H1 (cell line): ENCODE measurements around the gene AOPEP. TPM values are rescaled to one million over a fixed set of nuclear protein-coding genes. Genes with fewer than 3 reads are reported as not detected.

ENCODE experiments used
- CTCF ChIA-PET: fragments of 300-600 bp; sonication (Branson Sonifier 250); formaldehyde crosslinking; loops from one replicate; lab custom pipeline; 2021; ENCODE audit not compliant: partially characterized antibody; lab: Charles Lee
- POLR2A ChIA-PET: fragments of 300-600 bp; sonication (Branson Sonifier 250); formaldehyde crosslinking; loops from one replicate; lab custom pipeline; 2021; ENCODE audit warnings: inconsistent platforms; ENCODE audit not compliant: partially characterized antibody; lab: Charles Lee
- DNase-seq, 2 experiments: peaks; one replicate each; pipeline versions ENCODE4 v3.0.0 to v3.0.0-alpha.2; 2010 to 2022; ENCODE audit warnings: low spot score in 2 of 2, low read depth in 1 of 2, mixed read lengths in 1 of 2
- FAIRE-seq: peaks from 2 replicates; lab custom pipeline; 2011; peaks lifted over from hg19 to GRCh38; lab: Jason Lieb, UNC
- H2AFZ ChIP-seq: 2 replicates; pipeline ENCODE4 v1.8.1; 2012; ENCODE audit warnings: low read length, inconsistent platforms
- H2AK5ac ChIP-seq: 2 replicates; pipeline ENCODE4 v1.6.1; 2013; ENCODE audit warnings: low read depth, low read length
- H2BK120ac ChIP-seq: replicated peaks from 2 replicates; pipeline ENCODE3; 2013; ENCODE audit warnings: low read depth, low read length, inconsistent platforms
- H2BK12ac ChIP-seq: 2 replicates; pipeline ENCODE4 v1.6.1; 2013; ENCODE audit warnings: low read depth, low read length
- H2BK15ac ChIP-seq: 2 replicates; pipeline ENCODE4 v1.6.1; 2013; ENCODE audit warnings: low read length
- H2BK20ac ChIP-seq: 2 replicates; pipeline ENCODE4 v1.6.1; 2013; ENCODE audit warnings: low read length
- H2BK5ac ChIP-seq: 2 replicates; pipeline ENCODE4 v1.6.1; 2013; ENCODE audit warnings: low read depth, low read length
- H3K14ac ChIP-seq: 2 replicates; pipeline ENCODE4 v1.6.1; 2013; ENCODE audit warnings: inconsistent platforms; ENCODE audit not compliant: insufficient read length
- H3K18ac ChIP-seq: 2 replicates; pipeline ENCODE4 v1.6.1; 2013; ENCODE audit warnings: low read length; ENCODE audit errors: extremely low read depth
- H3K23ac ChIP-seq: 2 replicates; pipeline ENCODE4 v1.6.1; 2013; ENCODE audit warnings: inconsistent platforms; ENCODE audit not compliant: insufficient read length
- H3K23me2 ChIP-seq: 2 replicates; pipeline ENCODE4 v1.6.1; 2013; ENCODE audit warnings: low read depth, low read length
- H3K27ac ChIP-seq: 2 replicates; pipeline ENCODE4 v1.6.1; 2011; ENCODE audit warnings: low read depth, low read length, inconsistent platforms
- H3K27me3 ChIP-seq, 4 experiments: replicated peaks in 1 of 4; 1 replicate in 1 of 4; 2 replicates in 3 of 4; pipeline versions ENCODE4 v1.6.1 to v1.8.1; 2011 to 2013; ENCODE audit warnings: low read length in 3 of 4, mild to moderate bottlenecking in 3 of 4, inconsistent platforms in 2 of 4, mixed read lengths in 2 of 4, moderate library complexity in 1 of 4; ENCODE audit not compliant: control insufficient read depth in 3 of 4, insufficient read depth in 3 of 4; ENCODE audit errors: extremely low read depth in 1 of 4
- H3K36me3 ChIP-seq, 4 experiments: 2 replicates each; pipeline versions ENCODE4 v1.6.1 to v1.8.1; 2011 to 2013; ENCODE audit warnings: mild to moderate bottlenecking in 4 of 4, low read length in 3 of 4, moderate library complexity in 2 of 4, control low read depth in 1 of 4, inconsistent platforms in 1 of 4; ENCODE audit not compliant: insufficient read depth in 4 of 4, control insufficient read depth in 2 of 4
- H3K4ac ChIP-seq: replicated peaks from 2 replicates; pipeline ENCODE3; 2013; ENCODE audit warnings: low read length, low read depth, mixed read lengths, inconsistent platforms; ENCODE audit not compliant: insufficient read length
- H3K4me1 ChIP-seq, 4 experiments: replicated peaks in 1 of 4; 1 replicate in 1 of 4; 2 replicates in 3 of 4; pipeline versions ENCODE4 v1.6.1 to v1.8.1; 2011 to 2013; ENCODE audit warnings: low read length in 3 of 4, inconsistent platforms in 2 of 4, mixed read lengths in 1 of 4; ENCODE audit not compliant: insufficient read depth in 4 of 4, control insufficient read depth in 3 of 4
- H3K4me2 ChIP-seq, 2 experiments: 2 replicates each; pipeline versions ENCODE4 v1.6.1 to v1.8.1; 2011 to 2013; ENCODE audit warnings: low read depth in 2 of 2, low read length in 2 of 2, control low read depth in 1 of 2, inconsistent platforms in 1 of 2, mild to moderate bottlenecking in 1 of 2; ENCODE audit not compliant: insufficient read depth in 1 of 2
- H3K4me3 ChIP-seq, 4 experiments: fragments of 200-600, 300-600 bp in 1 of 4; sonication (generic), shearing (Covaris generic), sonication (Bioruptor Twin) in 1 of 4; 2 replicates each; pipeline versions ENCODE4 v1.5.1 to v1.8.1; 2011 to 2016; ENCODE audit warnings: low read length in 4 of 4, low read depth in 3 of 4, control low read depth in 2 of 4, inconsistent platforms in 2 of 4, mild to moderate bottlenecking in 2 of 4, mixed read lengths in 1 of 4, moderate library complexity in 1 of 4; ENCODE audit not compliant: insufficient read depth in 2 of 4; ENCODE audit errors: extremely low read depth in 1 of 4
- H3K56ac ChIP-seq: replicated peaks from 2 replicates; pipeline ENCODE3; 2013; ENCODE audit warnings: low read depth, mild to moderate bottlenecking, mixed read lengths, low read length, inconsistent platforms; ENCODE audit not compliant: insufficient read length
- H3K79me1 ChIP-seq: 2 replicates; pipeline ENCODE4 v1.6.1; 2013; ENCODE audit warnings: low read depth, low read length, control low read depth
- H3K79me2 ChIP-seq, 2 experiments: 2 replicates each; pipeline versions ENCODE4 v1.6.1 to v1.8.1; 2012 to 2013; ENCODE audit warnings: low read length in 2 of 2, mild to moderate bottlenecking in 2 of 2, inconsistent platforms in 1 of 2; ENCODE audit not compliant: insufficient read depth in 2 of 2, control insufficient read depth in 1 of 2
- H3K9ac ChIP-seq, 4 experiments: replicated peaks in 1 of 4; 1 replicate in 1 of 4; 2 replicates in 3 of 4; pipeline versions ENCODE4 v1.6.1 to v1.8.1; 2011 to 2013; ENCODE audit warnings: low read depth in 3 of 4, low read length in 3 of 4, control low read depth in 2 of 4, mild to moderate bottlenecking in 2 of 4, moderate library complexity in 2 of 4, inconsistent platforms in 1 of 4; ENCODE audit errors: extremely low read depth in 1 of 4
- H3K9me3 ChIP-seq, 2 experiments: 2 replicates each; pipeline versions ENCODE4 v1.6.1 to v1.8.1; 2012 to 2013; ENCODE audit warnings: mild to moderate bottlenecking in 2 of 2, moderate library complexity in 2 of 2, control low read depth in 1 of 2, inconsistent platforms in 1 of 2, low read depth in 1 of 2, low read length in 1 of 2, mixed read lengths in 1 of 2; ENCODE audit not compliant: insufficient read depth in 2 of 2
- H4K20me1 ChIP-seq, 2 experiments: replicated peaks in 1 of 2; 2 replicates each; pipeline versions ENCODE3 to v1.8.1; 2011 to 2013; ENCODE audit warnings: inconsistent platforms in 2 of 2, low read length in 2 of 2, mild to moderate bottlenecking in 1 of 2; ENCODE audit not compliant: insufficient read depth in 2 of 2, control insufficient read depth in 1 of 2
- H4K5ac ChIP-seq: 2 replicates; pipeline ENCODE4 v1.6.1; 2013; ENCODE audit warnings: low read length, low read depth, mixed read lengths, inconsistent platforms; ENCODE audit not compliant: insufficient read length
- H4K8ac ChIP-seq: 2 replicates; pipeline ENCODE4 v1.8.0; 2013; ENCODE audit warnings: mild to moderate bottlenecking, moderate library complexity, low read length, inconsistent platforms; ENCODE audit not compliant: insufficient read depth; ENCODE audit errors: extremely low read depth
- H4K91ac ChIP-seq: replicated peaks from 2 replicates; pipeline ENCODE3; 2013; ENCODE audit warnings: low read length, mixed read lengths, inconsistent platforms; ENCODE audit not compliant: insufficient read length
- BRCA1 ChIP-seq: IDR thresholded peaks from 2 replicates; pipeline ENCODE4 v1.6.1; 2012; ENCODE audit warnings: low read depth, low read length, improper control_type of control experiment
- CBX5 ChIP-seq: fragments of 300-800, 300-1000 bp; sonication (generic); IDR thresholded peaks from 2 replicates; pipeline ENCODE4 v1.7.1; 2016; ENCODE audit warnings: antibody characterized with exemption, low read length, low read depth
- CHD1 ChIP-seq: IDR thresholded peaks from 2 replicates; pipeline ENCODE4 v1.6.1; 2012; ENCODE audit warnings: low read depth, low read length, improper control_type of control experiment
- KDM1A ChIP-seq: fragments of 200-600, 300-600 bp; sonication (generic); IDR thresholded peaks from 2 replicates; pipeline ENCODE4 v1.7.1; 2016; ENCODE audit warnings: mild to moderate bottlenecking, low read length, borderline replicate concordance
- KDM4A ChIP-seq: IDR thresholded peaks from one replicate; pipeline ENCODE4 v1.7.1; 2012; ENCODE audit warnings: low read depth, mild to moderate bottlenecking, moderate library complexity, low read length, inconsistent platforms; ENCODE audit not compliant: severe bottlenecking
- NRF1 ChIP-seq: IDR thresholded peaks from 2 replicates; pipeline ENCODE4 v1.6.1; 2011; ENCODE audit warnings: mild to moderate bottlenecking, low read depth, low read length, improper control_type of control experiment
- POU5F1 ChIP-seq: IDR thresholded peaks from 2 replicates; pipeline ENCODE4 v1.6.1; 2011; ENCODE audit warnings: low read depth, mild to moderate bottlenecking, low read length, moderate library complexity
- TAF7 ChIP-seq: optimal IDR thresholded peaks from 2 replicates; pipeline ENCODE3; 2011; ENCODE audit warnings: low read depth, mild to moderate bottlenecking, inconsistent platforms, low read length, moderate library complexity, borderline replicate concordance
- whole genome bisulfite sequencing, 2 experiments: shearing (Covaris generic) in 1 of 2; methylation state at CpG; one replicate each; pipeline versions ENCODE4 v1.1.6 to v1.1.7; 2013 to 2015; ENCODE audit warnings: low lambda C conversion rate in 2 of 2, mixed read lengths in 2 of 2, inconsistent platforms in 1 of 2, low coverage in 1 of 2, missing lambda C conversion rate in 1 of 2; ENCODE audit not compliant: insufficient replicate concordance in 2 of 2, insufficient coverage in 1 of 2, insufficient read length in 1 of 2; ENCODE audit errors: extremely low coverage in 1 of 2, missing lambda C conversion rate in 1 of 2; 5-methylcytosine and 5-hydroxymethylcytosine counted together
- polyA plus RNA-seq, 7 experiments: library from polyadenylated mRNA; depleted of rRNA in 3 of 7; stranded (reverse) in 5 of 7; unstranded in 2 of 7; fragments of >200 nt in 5 of 7; fragments of 200-250 nt in 2 of 7; gene quantifications; 1 replicate in 5 of 7; 2 replicates in 1 of 7; 4 replicates in 1 of 7; pipeline versions ENCODE4 v1.2.1 to v1.2.3, GENCODE V29; 2011 to 2013; ENCODE audit warnings: missing spikeins in 2 of 7, mixed read lengths in 2 of 7
- total RNA-seq: library from RNA; stranded (reverse); fragmentation: NEBNext Ultra II Directional; extraction: Animal tissue kit (Norgen Biotek cat#: 25700); gene quantifications from 2 replicates; pipeline ENCODE4 v1.2.1, GENCODE V29; 2021

The AOPEP gene
- total and polyA plus RNA-seq, 2 of the 8 experiments (the other 6 are each of a cell fraction or from before 2014, with no cell fraction given): 6.1 to 14.3 TPM

DNA sequence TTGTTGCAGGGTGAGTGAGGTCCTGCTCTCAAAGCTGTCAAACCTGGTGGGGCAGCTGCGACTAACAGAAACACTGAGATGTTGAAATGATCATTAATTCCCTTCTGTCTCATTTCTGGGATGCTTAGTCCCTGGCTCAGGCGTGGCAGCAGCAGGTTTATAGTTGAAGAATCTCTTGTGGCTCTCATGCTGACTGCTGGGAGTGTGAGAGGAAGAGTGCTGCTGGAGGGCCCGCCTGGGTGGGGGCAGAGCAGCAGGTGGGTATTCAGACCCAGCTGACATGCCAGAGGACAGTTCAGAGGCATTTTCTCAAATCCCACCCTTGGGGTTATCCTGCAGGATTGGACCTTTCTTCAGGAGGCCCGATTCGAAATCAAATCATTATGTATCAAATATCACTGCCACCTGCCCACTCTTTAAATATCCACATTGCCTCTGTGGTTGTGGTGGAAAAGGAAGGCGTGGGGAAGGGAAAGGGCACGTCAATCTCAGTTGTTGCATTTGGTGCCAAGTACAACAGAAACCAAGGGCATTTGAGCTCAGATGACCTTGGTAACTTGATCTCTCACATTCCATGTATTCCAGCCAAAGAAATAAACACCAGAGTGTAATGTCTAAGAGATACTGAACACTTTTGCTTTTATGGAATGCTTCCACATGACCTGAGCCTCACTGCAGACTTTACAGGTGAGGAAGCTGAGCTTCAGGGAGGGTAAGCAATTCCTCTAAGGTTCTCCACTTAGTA is 224.3 kb downstream of the AOPEP start:
- H3K4me1 ChIP-seq: peaks cover 15 to 35% (median 22%) of the 10 kb centered on the region in 4 experiments
- H3K79me1 ChIP-seq: no peaks in the 10 kb centered on the region; the same call in none of the 2 replicates
- H3K4me2 ChIP-seq: no peak overlapping the region
- H2BK15ac ChIP-seq: no peak overlapping the region
- H2AFZ ChIP-seq: no peak overlapping the region
- H3K18ac ChIP-seq: no peak overlapping the region
- H4K5ac ChIP-seq: no peak overlapping the region
- H3K36me3 ChIP-seq: no peaks in the 10 kb centered on the region
- no peak overlapping the region for H3K27ac ChIP-seq
- H3K56ac ChIP-seq: no peak overlapping the region
- no peaks in the 10 kb centered on the region for H3K9me3 ChIP-seq
- no peak for TF ChIP-seq NRF1
- no peak for TF ChIP-seq KDM4A
- no peak for TF ChIP-seq CHD1
- TF ChIP-seq KDM1A: no peak
- no peak for TF ChIP-seq CBX5
- no peak for TF ChIP-seq BRCA1
- no peak for TF ChIP-seq POU5F1
- TF ChIP-seq TAF7: no peak
- FAIRE-seq (no peak), DNase-seq (no peak)
- no peak overlapping the region for H2AK5ac ChIP-seq
- 78% methylated on average over 7 of the region's 7 CpGs; no CpG with 5 or more reads in 1 of the 2 experiments for WGBS, 2 experiments
- no peaks in the 10 kb centered on the region for H4K20me1 ChIP-seq
- no peak overlapping the region for H3K9ac ChIP-seq
- no peak overlapping the region for H3K4ac ChIP-seq
- POLR2A ChIA-PET: no interaction called here
- no peak overlapping the region for H3K23ac ChIP-seq
- no peaks in the 10 kb centered on the region for H3K27me3 ChIP-seq
- H3K4me3 ChIP-seq: no peak overlapping the region
- H2BK12ac ChIP-seq: no peak overlapping the region
- H2BK120ac ChIP-seq: no peak overlapping the region
- H3K14ac ChIP-seq: no peak overlapping the region
- no peaks in the 10 kb centered on the region for H3K23me2 ChIP-seq
- CTCF ChIA-PET: interaction anchor here (0.6 to 1.7 kb wide), 3 partner anchors 26 to 58 kb away, joined by 3 read pairs; no protein-coding TSS in a partner anchor
- no peak overlapping the region for H4K8ac ChIP-seq
- H4K91ac ChIP-seq: no peak overlapping the region
- no peaks in the 10 kb centered on the region for H3K79me2 ChIP-seq
- H2BK20ac ChIP-seq: 0 out of 2 replicates have a peak overlapping the region, but pooled peaks have one; percentile 66
- no peak overlapping the region; the same call in 1 of the 2 replicates for H2BK5ac ChIP-seq
